ENCODE results near the gene CRY2.

The CRY2 gene

GRCh38 chr11:45809456-45810395, 37.5 kb upstream of the CRY2 start:
- no peak overlapping the region for H3K27ac ChIP-seq
- TF ChIP-seq CTCF (conservative IDR thresholded peaks at IDR 0.05) = no peak

- TF ChIP-seq CTCF (conservative IDR thresholded peaks at IDR 0.05) = no peak
- H3K27ac ChIP-seq = no peak overlapping the region
These were observed 36.7 kb upstream of the CRY2 start for GRCh38 chr11:45810431-45811108.

GRCh38 chr11:45811109-45811435, 36.2 kb upstream of the CRY2 start:
- H3K27ac ChIP-seq = no peak overlapping the region
- no peak for TF ChIP-seq CTCF (conservative IDR thresholded peaks at IDR 0.05)

GRCh38 chr11:45811571-45812290, 35.5 kb upstream of the CRY2 start:
- no peak for TF ChIP-seq CTCF (conservative IDR thresholded peaks at IDR 0.05)
- no peak overlapping the region for H3K27ac ChIP-seq

- no peak overlapping the region for H3K27ac ChIP-seq
- no peak for TF ChIP-seq CTCF (conservative IDR thresholded peaks at IDR 0.05)
These were observed 34.4 kb upstream of the CRY2 start for GRCh38 chr11:45812581-45813548.

GRCh38 chr11:45815747-45816146, 31.5 kb upstream of the CRY2 start:
- no peak overlapping the region for H3K27ac ChIP-seq

More at GRCh38 chr11:45815747-45816146, 31.5 kb upstream of the CRY2 start:
- TF ChIP-seq CTCF (conservative IDR thresholded peaks at IDR 0.05) = no peak
